ENCODE measurements around the gene MYH2.

DNA sequence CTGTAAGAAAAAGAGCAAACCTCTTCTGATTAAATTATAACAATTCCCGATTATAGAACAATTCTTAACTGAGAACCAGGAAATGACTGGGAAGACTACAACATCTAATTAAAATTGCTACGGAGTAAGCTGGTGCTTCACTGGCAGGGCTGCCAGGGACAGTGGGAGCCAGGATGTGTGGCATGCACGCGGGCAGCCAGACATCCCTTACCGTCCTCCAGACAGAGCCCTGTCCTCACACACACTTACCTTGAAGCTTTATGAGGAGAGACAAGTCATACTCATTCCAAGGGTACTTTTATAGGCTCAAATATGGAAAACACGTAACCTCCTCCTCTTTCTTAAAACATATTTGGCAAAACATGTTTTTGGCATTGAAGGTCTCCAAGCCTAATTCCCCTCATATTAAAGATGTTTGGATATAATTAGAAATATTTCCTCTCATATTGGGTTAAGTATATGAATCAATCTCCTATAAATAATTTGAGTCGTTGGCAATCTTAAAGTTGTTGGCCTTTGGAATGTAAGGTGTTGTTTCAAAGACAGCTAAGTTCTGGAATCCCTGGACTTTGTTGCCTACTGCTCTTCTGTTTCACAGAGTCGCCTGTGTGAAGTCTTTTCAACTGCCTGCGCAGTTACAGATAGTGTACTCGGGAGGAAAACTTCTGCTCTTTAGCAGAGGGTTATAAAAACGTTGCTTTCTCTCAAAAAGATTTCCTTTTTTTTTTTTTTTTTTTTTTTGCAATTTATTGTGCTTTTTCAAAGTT is 31.0 kb downstream of the MYH2 start, which contains the start of gene MYH1:
- TF ChIP-seq, protein P1, sequence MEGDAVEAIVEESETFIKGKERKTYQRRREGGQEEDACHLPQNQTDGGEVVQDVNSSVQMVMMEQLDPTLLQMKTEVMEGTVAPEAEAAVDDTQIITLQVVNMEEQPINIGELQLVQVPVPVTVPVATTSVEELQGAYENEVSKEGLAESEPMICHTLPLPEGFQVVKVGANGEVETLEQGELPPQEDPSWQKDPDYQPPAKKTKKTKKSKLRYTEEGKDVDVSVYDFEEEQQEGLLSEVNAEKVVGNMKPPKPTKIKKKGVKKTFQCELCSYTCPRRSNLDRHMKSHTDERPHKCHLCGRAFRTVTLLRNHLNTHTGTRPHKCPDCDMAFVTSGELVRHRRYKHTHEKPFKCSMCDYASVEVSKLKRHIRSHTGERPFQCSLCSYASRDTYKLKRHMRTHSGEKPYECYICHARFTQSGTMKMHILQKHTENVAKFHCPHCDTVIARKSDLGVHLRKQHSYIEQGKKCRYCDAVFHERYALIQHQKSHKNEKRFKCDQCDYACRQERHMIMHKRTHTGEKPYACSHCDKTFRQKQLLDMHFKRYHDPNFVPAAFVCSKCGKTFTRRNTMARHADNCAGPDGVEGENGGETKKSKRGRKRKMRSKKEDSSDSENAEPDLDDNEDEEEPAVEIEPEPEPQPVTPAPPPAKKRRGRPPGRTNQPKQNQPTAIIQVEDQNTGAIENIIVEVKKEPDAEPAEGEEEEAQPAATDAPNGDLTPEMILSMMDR (IDR thresholded peaks at IDR 0.05) = no peak
- no peak for TF ChIP-seq POLR2A (IDR thresholded peaks at IDR 0.05)
